ENCODE data around the gene DOCK2.

GRCh38 chr5:169657127-169657526 lies 20.1 kb downstream of the DOCK2 start:
- TF ChIP-seq GATA2 (CRISPR knock-in tag; IDR thresholded peaks at IDR 0.05) (no peak), CTCF (IDR thresholded peaks at IDR 0.05) (no peak), RAD21 (IDR thresholded peaks at IDR 0.05; ENCODE audit: low read length) (no peak), EZH2phosphoT487 (IDR thresholded peaks at IDR 0.05; ENCODE audit: borderline replicate concordance, low read depth) (no peak), CHD2 (IDR thresholded peaks at IDR 0.05; ENCODE audit: low read length, partially characterized antibody) (no peak), NRF1 (IDR thresholded peaks at IDR 0.05; ENCODE audit: low read depth, low read length) (no peak), USF2 (IDR thresholded peaks at IDR 0.05; ENCODE audit: borderline replicate concordance, low read depth, low read length) (no peak), TAF1 (IDR thresholded peaks at IDR 0.05; ENCODE audit: borderline replicate concordance, low read depth, low read length) (no peak), RFX5 (IDR thresholded peaks at IDR 0.05; ENCODE audit: low read length) (no peak), MAX (IDR thresholded peaks at IDR 0.05; ENCODE audit: low read depth) (no peak)

All from SK-N-SH (cell line).